Activated CD4-positive, alpha-beta T cell treated with anti-CD3 and anti-CD28 coated beads, Interleukin-2, amount 50 U/mL, for 48 hours (primary cell): ENCODE measurements around the gene LDB2.
"Not testable (repeated sequence)": the region's sequence is repeated elsewhere in the genome, so short reads cannot be mapped to it uniquely, and the experiment has no call there.

ENCODE experiments used
- DNase-seq, 2 experiments: peaks; one replicate each; pipeline ENCODE4 v3.0.0-alpha.2; 2020

The LDB2 gene

GRCh38 chr4:16530688-16531635 lies 367.5 kb downstream of the LDB2 start:
- no peak for DNase-seq

- DNase-seq = no peak
Observed at GRCh38 chr4:16524911-16525554, 373.4 kb downstream of the LDB2 start.

DNA sequence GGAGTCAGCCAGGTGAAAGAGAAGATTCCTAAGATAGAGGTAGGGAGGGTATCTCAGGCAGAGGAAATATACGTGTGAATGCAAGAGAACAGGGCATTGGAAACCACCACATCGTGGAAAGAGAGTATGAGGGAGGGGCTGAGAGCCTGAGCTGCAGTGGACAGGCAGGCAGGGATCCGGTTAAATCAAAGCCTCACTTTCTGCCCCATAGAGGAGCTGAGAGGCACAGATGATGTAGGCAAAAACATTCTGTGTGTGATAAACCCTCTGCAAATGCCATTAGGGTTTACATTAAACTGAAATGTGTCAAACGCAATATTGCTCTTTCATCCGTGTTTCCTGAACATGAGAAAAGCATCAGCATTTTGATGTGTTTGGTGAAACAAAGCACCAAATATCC lies 374.0 kb downstream of the LDB2 start:
- no peak for DNase-seq

DNA sequence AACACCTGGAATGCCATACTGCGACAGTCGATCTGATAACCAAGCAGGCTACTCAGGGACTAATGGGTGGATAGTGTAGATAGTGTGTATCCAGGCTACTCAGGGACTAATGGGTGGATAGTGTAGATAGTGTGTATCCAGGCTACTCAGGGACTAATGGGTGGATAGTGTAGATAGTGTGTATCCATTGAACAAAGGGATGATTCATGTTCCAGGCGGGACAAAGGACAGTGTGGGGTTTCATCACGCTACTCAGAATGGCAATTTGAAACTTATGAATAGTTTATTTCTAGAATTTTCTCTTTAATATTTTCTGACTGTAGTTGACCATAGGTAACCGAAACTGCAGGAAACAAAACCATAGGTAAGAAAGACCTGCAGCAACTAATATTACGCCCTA lies 374.9 kb downstream of the LDB2 start:
- not testable (repeated sequence) for DNase-seq

DNA sequence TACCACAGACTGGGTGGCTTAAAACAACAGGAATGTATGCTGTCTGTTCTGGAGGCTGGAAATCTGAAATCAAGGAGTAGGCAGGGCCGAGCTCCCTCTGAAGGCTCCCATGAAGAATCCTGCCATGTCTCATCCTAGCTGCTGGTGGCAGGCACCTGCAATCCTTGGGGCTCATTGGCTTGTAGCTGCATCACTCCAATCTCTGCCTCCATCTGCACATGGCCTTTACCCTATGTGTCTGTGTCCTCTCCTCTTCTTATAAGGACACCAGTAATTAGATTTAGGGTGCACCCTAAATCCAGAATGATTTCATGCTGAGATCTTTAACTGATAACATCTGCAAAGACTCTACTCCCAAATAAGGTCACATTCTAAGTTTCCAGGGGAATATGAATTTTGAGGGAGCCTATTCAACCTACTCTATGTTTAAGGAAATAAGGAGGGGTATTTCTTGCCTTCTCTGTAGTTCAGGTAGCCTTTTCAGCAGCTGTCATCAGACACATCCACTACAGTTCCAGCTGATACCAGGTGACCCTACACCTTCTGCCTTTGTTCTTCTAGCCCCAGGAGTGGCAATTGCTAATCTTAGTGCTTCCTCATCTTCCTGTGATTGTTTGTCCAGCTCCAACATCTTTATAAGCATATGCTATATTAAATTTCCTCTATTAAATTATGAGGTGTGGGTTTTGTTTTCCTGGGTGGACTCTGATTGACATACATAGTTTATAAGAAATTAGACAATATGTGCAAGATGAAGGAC lies 377.1 kb downstream of the LDB2 start:
- no peak for DNase-seq

DNA sequence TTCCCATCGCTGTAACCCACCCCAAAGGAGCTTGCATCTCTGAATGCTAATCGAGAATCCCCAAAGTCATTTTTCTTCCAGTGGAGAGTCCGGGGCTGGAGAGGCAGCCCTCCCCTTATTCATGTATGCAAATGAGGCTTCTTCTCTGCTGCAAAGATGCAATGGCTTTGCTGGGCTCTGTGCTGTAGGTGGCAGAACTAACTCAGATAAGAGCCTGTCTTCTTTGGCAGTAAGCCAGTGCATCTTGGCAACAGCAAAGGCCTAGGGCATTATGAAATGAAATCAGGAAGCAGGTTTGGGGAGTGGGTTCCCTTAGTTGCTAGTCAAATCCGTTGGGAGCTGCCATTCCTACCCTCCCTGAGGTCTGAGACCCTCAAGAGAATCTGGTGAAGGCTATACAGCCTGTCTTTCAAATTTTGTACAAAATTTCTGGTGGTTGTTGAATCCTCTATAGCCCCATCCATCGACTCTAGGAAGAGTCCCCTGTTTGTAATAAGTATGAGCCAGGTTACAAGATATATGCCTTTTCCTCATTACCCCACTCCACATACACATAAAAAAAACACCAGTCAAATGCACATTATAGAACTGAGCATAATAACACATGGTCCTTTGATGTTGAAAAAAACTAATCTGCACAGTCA lies 381.5 kb downstream of the LDB2 start:
- no peak for DNase-seq

DNA sequence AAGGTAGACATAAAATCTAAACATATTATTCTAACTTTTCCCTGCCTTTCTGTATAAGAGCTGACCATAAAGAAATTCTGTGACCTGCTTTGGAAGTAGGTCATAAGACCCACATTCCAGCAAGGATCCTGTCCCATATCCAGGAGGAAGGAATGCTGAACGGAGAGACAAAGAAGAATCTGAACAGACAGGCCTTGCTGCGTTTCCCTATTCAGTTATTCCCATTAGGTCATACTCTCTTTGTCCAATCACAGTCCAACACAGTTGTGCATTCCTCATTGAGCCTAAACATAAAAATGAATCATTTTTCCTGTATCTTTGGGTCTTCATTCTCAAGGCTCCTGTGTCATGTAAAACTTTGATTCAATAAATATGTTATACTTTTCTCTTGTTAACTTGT lies 384.6 kb downstream of the LDB2 start:
- DNase-seq = no peak

GRCh38 chr4:16508968-16509367 lies 389.5 kb downstream of the LDB2 start:
- DNase-seq = no peak

- DNase-seq = no peak
Observed at GRCh38 chr4:16505726-16506125, 392.7 kb downstream of the LDB2 start.

DNA sequence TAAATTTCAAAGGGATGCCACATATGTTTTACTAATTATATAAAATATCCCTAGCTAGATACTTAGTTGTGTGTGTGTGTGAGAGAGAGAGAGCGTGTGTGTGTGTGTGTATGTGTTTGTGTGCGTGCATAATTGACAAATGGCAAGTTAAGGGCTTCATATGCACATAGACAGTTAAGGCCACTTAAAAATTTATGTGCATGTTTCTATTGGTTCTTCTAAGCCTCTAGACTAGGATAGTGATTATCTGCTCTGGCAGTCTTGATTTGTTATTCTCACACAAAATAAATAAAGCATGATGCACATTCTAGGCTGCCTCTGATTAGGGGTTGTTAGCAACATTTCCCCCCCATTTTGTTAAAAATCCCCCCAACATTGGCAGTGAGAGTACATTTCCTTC lies 393.2 kb downstream of the LDB2 start:
- no peak for DNase-seq

- no peak for DNase-seq
Observed at GRCh38 chr4:16503421-16504100, 394.9 kb downstream of the LDB2 start.

- no peak for DNase-seq
Observed at GRCh38 chr4:16498978-16499377, 399.5 kb downstream of the LDB2 start.

- no peak for DNase-seq
Observed at GRCh38 chr4:16496501-16496900, 401.9 kb downstream of the LDB2 start.

- DNase-seq = no peak
Observed at GRCh38 chr4:16492872-16493271, 405.6 kb downstream of the LDB2 start.

DNA sequence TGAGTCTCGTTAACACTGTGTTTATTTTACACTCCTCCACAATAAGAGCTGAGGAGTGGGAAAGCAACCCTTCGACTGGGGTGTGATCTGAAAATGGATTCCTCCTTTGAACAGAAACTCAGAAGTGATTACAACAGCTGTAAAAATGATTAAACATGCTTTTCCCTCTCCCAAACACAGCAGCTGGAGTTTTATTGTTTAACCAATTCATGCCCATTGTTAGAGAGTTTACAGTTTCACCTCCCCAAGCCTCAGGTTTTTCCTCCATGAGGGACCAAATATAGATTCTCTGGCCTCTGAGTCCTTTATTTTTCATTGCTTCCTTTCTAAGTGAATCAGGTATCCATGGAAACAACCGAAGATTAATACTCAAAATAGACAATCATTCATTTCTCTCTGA lies 409.2 kb downstream of the LDB2 start:
- DNase-seq = no peak

DNA sequence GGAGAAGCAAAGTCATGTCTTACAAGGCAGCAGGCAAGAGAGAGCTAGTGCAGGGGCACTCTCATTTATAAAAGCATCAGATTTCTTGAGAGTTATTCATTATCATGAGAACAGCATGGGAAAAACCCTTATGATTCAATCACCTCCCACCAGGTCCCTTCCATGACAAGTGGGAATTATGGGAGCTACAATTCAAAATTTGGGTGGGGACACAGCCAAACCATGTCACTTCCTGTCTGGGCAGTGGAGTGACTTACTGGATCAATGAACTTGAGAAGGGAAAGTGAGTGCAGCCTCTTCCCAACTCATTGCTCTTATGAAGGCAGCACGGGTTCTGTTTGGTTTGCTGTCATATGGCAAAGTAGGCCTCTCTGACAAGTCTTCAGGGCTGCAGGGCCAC lies 410.4 kb downstream of the LDB2 start:
- DNase-seq = no peak

DNA sequence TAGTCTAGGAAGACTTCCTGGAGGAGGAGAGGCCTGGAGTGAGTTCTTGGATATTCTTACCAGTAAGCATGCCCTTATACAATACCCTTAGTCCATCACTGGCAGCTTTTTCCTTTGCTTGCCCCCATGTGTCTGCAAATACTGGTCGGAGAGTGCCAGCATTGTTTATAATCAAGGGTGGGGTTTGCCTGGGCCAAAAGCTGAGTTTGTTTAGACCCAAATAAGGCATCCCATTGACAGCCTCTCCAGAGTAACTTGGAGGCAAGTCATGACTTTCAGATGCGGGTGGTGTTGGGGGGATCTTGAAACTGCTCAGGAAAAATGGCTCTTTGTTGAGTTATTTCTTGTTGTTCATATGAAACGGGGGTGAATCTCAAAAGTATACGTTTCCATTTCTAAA lies 413.7 kb downstream of the LDB2 start:
- DNase-seq = no peak

DNA sequence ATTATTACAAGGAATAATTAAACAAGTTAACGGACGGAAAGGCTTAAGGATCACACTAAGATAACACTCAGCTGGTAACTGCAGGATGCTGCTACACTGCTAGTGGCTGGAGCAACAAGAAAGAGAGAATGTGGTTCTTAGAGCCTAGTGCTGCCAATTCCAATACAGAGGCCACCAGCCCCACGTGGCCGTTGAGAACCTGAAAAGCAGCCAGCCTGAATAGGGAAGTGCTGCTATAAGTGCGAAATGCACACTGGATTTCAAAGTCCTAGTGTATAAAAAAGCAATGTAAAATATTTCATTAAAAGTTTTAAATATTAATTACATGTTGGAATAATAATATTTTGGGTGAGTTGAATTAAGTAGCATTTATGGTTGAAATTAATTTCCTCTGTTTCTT lies 414.9 kb downstream of the LDB2 start:
- DNase-seq = no peak

- no peak for DNase-seq
Observed at GRCh38 chr4:16480011-16480410, 418.4 kb downstream of the LDB2 start.

- no peak for DNase-seq
Observed at GRCh38 chr4:16472537-16472936, 425.9 kb downstream of the LDB2 start.

DNA sequence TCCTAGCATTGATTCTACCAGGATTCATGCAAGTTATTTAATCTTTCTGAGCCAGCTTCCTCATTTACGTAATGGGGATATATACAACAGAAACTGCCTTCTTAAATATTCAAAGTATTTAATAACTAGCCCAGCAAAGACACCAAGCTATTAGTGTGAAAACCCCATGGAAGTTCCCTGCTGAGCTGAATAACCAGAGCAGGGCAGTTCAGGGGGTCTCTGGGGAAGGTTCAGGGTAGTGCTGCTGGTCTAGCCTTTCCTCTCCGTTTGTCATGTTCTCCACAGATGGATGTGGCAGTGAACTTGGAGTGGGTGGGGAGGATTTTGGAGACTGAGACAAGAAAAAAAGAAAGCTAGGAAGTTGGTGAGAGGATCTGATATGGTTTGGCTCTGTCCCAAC lies 431.4 kb downstream of the LDB2 start:
- DNase-seq = no peak

DNA sequence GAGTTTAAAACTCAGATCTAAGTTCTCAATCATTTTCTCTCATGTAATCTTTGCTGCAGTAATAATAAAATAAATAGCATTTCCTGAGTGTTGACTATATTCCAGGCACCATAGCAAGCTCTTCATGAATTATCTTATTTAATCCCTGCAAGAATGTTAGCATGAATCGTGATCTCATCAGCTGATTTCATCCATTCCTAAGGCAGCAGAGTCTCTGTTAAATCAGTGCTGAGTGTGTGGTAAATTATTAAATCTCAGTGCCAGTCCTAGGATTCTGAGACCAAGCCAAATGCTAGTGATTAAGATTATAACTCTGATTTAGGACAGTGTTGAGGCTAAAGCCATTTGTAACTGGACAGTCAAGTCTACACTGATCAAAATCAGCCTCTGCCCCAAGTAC lies 431.9 kb downstream of the LDB2 start:
- DNase-seq = no peak

DNA sequence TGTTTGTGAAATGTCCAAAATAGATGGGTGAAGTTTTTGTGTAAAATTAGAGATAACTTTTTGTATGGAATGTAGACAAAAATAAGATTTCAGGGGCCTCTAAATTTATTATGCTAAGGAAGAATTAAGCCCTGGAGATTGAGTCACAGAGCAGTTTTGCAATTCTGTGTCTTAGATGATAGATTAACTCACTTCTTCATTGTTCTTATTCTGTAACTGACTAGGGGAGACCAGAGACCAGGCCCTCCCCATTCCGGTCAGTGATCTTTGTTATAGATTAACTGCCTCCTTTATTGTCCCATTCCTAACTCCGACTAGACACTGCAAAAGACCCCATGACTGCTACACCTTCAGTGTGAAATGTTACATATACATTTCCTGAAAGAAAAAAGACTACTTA lies 433.8 kb downstream of the LDB2 start:
- no peak for DNase-seq
